Adipose tissue (tissue), 3 donors: ENCODE results near the gene BDKRB1. TPM values are rescaled to one million over a fixed set of nuclear protein-coding genes. Genes with fewer than 3 reads are reported as not detected.

ENCODE experiments used
- H3K27ac ChIP-seq: one replicate; pipeline ENCODE4 v1.5.1; 2013; ENCODE audit warnings: low read depth, low read length
- WGBS, 3 donors: extraction: QIAGEN DNeasy Blood & Tissue Kit; methylation state at CpG; one replicate each; pipeline ENCODE4 v1.1.7; 2013; 5-methylcytosine and 5-hydroxymethylcytosine counted together
- polyA plus RNA-seq, 3 donors: library from polyadenylated mRNA; stranded (reverse); fragments of 200-250 nt; gene quantifications; one replicate each; pipeline ENCODE4 v1.2.3, GENCODE V29; 2013
- donor health status: healthy with polysubstance abuse.
- donor health status: Bipolar disorder and iron deficiency.
- donor health status: healthy.

BDKRB1 gene
- polyA plus RNA-seq, 3 donors = 1.2 to 18.1 (median 4.4) TPM

DNA sequence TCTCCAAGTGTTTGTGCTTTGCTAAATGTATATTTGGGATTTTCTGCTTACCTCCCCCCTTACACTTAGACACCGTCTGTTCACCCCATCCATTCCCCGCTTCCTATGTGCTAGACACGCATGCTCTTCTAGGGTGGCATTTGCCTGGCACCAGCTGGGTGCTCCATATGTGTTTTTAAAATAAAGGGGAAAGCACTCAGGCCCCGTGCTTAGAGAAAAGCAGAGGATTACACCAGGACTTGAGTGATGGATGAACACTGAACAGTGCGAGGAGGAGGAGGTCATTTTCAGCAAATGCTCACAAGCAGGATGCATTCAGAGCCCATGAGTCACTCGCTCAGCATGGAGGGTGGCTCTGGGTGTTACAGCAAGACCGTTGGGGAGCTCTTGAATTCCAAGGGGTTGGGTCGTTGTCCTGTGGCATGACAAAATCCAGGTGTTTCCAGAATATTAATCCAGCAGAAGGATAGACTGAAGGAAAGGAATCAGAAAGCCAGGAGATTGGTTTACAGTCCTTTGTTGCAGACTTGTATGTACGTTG, 2.9 kb upstream of the BDKRB1 start:
- H3K27ac ChIP-seq = no peak overlapping the region
- WGBS, 3 donors = 63 to 81% (median 72%) methylated on average over 9 of the region's 9 CpGs

DNA sequence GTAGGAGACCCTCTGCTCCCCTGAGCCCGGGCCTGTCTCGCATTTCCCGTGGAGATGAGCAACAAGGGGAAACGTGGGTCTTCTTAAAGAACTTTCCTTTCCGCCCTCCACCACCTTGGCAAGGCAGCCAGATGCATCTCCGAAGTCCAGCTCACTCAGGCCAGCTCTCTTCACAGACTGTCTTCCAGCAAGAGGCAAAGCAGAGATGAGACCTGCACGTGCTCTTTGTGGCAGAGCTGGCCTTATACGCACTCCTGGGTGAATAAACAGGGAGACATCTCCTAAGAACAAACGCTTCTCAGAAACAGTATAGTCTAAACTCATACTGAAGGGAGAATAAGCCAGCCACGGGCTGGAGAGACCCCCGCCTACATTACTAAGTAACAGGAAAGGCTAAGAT, 1.3 kb upstream of the BDKRB1 start:
- H3K27ac ChIP-seq = no peak overlapping the region
- WGBS, 3 donors = 80 to 84% (median 82%) methylated on average over 11 of the region's 11 CpGs

DNA sequence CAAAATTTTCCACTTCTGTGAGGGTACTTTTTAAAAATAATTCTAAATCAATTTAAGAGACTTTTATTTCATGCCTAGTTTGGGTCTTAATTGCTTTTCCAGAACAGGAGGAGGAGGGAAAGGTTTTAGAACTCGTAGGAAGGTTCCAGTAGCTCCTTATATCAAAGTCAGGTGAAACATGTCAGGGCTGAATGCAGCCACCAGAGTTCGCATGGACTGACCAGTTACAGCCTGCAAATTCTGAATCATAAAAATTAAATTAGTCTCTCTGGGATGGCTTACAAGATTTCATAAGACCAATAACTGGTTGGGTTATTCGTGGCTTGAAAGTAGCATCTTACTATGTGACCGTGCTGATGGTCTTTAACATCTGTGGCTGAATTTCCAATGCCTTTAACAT, 397 bp downstream of the BDKRB1 start:
- no peak overlapping the region for H3K27ac ChIP-seq
- 41 to 76% (median 49%) methylated on average over 4 of the region's 4 CpGs for WGBS, 3 donors

DNA sequence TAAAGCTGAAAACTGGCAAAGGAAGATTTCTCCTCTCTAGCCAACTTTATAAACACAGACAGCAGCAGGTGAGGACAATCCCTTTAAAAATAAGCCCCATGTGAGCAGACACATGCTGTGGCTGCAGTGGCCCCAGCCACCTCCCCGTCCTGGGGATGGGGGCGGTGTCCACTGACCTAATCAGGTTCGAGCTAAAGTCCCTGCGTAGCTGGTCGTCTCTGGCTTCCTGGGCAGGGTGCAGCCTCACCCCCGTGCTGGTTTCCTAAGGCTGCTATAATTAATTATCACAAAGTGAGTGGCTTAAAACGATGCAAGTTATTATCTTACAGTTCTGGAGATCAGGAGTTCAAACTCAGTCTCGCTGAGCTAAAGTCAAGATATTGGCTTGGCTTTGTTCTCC, 1.0 kb downstream of the BDKRB1 start:
- H3K27ac ChIP-seq = no peak overlapping the region
- WGBS, 3 donors = 59 to 79% (median 63%) methylated on average over 8 of the region's 8 CpGs

DNA sequence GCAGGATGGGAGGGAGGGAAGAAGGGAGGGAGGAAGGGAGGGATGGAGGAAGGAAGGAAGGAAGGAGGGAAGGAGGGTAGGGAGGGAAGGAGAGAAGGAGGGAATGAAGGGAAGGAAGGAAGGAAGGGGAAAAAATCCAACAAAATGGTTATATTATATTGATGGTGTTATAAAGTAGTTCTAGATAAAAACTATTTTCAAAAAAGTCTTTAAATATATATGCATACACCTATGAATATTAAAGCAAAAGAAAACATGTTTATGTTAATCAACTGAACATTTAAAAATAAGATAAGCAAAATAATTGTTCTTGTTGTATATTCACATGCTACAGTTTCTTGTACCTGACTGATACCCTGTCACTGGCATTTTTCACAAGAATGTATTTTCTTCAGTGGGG, 1.9 kb downstream of the BDKRB1 start:
- no peak overlapping the region for H3K27ac ChIP-seq

DNA sequence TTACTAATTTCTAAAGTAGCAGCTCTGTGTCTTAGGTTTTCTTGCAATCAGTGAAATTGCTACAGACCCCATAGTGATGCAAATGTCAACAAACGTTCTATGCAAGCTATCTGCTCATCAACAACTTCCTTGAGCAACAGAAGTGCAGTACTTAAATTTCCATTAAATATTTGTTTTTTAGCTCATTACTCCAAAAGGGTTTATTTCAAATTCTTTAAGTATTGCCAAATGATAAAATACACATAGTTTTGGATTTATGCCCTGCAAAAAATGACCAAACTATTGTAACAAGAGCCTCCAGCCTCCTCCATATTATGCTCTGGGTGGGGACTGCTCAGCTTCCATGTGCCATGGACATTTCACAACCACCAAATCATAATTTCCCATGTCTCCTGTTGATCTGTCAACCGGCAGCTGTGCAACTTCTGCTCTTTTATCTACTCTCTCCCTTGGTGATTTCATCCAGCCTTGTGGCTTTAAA, 4.4 kb downstream of the BDKRB1 start:
- no peak overlapping the region for H3K27ac ChIP-seq
- WGBS, 3 donors = 27 to 39% (median 33%) methylated on average over 2 of the region's 2 CpGs

DNA sequence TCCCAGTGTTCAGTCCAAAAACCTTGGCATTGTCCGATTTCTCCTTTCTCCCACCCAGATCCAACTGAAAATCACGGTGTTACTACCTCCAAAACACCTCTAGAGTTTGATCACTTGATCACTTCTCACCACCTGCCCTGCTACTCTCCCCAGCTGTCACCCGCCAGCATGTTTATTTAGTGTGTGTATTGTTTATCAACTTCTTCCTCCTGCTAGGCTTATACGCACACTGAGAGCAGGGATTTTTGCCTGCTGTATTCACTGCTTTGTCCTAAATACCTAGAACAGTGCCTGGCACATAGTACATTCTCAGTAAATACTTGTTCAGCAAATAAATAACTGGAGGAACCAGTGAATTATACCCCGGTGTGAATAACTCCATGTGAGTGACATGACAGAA, 5.0 kb downstream of the BDKRB1 start:
- H3K27ac ChIP-seq = no peak overlapping the region
- 40 to 86% (median 85%) methylated on average over 5 of the region's 5 CpGs for WGBS, 3 donors

DNA sequence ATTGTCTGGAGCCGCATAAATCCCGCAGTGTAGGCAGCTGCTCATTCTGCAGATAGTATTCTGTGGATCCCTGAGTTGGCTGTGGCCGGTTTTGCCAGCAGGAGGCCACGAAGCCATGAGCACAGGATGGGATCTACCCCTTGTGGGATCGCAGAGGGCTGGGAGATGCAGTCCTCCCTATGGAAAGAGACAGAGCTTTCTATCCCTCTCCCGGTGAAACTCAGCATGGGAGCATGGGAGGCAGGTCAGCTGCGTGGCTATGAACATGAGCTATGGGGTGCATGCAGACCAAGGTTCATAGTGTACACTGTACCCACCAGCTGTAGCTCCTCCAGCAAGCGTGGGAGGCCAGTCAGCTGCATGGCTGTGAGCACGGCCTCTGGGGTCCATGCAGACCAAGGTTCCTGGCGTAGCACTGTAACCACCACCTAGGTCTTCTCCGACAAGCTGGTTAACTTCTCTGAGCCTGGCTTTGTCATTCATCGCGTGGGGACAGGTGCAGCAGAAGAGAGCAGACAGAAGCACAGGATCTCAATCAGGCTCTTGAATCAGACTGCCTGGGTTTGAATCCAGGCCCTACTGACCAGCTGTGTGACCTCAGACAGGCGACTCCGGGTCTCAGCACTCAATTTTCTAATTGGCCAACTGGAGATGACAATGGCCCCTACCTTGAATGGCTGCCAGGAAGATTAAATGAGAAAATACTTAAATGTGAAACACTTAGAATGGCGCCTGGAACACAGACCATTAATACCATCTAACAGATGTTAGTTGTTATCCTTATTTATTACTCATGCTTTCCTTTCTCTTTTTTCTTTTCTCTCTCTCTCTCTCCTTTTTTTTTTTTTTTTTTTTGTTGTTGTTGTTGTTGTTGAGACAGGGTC, 6.0 kb downstream of the BDKRB1 start:
- 49 to 90% (median 84%) methylated on average over 16 of the region's 16 CpGs for WGBS, 3 donors
- no peak overlapping the region for H3K27ac ChIP-seq

DNA sequence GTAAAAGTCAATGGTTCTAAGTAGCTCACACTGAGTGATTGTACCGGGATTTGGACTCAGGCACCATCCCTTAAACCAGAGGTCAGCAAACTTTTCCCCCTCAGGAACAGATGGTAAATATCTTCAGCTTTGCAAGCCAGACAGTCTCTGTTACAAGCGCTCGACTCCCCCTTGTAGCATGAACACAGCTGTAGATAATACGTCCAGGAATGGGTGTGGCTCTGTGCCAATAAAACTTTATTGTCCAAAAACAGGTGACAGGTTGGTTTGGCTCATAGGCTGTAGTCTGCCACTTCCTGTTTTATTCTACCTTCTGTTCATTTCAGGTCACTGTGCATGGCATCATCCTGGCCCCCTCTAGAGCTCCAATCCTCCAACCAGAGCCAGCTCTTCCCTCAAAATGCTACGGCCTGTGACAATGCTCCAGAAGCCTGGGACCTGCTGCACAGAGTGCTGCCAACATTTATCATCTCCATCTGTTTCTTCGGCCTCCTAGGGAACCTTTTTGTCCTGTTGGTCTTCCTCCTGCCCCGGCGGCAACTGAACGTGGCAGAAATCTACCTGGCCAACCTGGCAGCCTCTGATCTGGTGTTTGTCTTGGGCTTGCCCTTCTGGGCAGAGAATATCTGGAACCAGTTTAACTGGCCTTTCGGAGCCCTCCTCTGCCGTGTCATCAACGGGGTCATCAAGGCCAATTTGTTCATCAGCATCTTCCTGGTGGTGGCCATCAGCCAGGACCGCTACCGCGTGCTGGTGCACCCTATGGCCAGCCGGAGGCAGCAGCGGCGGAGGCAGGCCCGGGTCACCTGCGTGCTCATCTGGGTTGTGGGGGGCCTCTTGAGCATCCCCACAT, 7.6 kb downstream of the BDKRB1 start:
- 81 to 84% (median 82%) methylated on average over 20 of the region's 20 CpGs for WGBS, 3 donors
- H3K27ac ChIP-seq = no peak overlapping the region

DNA sequence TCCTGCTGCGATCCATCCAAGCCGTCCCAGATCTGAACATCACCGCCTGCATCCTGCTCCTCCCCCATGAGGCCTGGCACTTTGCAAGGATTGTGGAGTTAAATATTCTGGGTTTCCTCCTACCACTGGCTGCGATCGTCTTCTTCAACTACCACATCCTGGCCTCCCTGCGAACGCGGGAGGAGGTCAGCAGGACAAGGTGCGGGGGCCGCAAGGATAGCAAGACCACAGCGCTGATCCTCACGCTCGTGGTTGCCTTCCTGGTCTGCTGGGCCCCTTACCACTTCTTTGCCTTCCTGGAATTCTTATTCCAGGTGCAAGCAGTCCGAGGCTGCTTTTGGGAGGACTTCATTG, 8.2 kb downstream of the BDKRB1 start:
- WGBS, 3 donors = 91 to 95% (median 91%) methylated on average over 14 of the region's 14 CpGs
- H3K27ac ChIP-seq = no peak overlapping the region

DNA sequence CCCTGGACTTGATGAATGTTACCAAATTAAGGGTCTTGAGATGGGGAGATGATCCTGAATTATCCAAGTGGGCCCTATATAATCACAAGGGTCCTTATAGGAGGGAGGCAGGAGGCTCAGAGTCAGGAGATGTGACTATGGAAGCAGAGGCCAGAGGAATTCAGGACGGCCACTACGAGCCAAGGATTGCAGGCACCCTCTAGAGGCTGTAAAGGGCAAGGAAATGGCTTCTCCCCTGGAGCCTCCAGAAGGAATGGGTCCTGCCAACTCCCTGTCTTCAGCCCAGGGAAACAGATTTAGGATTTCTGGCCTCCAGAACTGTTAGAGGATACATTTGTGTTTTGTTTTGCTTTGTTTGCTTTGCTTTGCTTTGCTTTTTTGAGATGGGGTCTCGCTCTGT, 8.8 kb downstream of the BDKRB1 start:
- H3K27ac ChIP-seq = no peak overlapping the region
- 70 to 72% (median 72%) methylated on average over 3 of the region's 3 CpGs for WGBS, 3 donors

DNA sequence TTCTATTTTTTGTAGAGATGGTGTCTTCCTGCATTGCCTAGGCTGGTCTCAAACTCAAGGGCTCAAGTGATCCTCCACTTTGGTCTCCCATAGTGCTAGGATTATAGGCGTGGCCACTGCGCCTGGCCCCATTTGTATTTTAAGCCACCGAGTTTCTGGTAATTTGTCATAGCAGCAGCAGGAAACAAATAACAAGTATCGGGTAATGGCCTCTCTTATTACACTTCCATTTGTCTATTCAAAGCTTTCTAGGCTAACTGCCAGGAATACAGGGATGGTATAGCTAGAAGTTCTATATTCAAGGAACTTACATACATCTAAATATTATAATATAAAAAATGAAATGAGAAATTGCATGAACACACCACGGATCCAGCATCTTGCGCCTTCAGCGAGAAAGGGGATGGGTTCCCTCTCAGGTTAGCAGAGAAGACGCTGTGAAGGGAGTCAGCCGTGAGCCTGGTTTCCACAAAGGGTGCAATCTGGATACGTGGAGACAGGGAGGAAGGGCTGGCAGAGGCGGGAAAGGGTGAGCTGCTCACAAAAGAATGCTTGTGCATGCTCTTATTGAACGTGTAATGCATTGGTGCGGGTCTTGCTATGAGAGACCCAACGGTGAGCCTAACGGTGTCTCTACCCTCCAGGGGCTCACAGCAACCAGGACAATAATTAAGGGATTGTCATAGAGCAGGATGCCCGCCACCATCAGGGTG, 9.5 kb downstream of the BDKRB1 start:
- H3K27ac ChIP-seq = no peak overlapping the region
- WGBS, 3 donors = 53 to 76% (median 74%) methylated on average over 16 of the region's 16 CpGs

DNA sequence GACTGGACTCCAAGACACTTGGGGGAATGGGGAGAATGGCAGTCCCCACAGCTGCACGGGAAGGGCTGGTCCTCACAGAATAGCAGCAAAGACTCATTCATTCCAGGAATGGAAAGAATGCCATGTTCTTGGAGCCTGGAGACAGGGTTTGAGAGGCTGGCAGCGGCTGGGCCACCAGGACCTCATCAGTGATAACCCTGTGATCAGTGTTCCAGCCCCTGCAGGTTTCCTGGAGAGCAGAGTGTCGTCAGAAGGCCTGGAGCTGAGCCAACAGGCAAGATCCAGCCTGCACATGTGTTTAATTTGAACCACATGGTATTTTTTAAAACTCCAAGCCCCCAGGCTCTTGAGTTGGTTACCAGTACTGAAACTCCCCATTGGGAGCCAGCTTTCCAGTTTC, 11.3 kb downstream of the BDKRB1 start:
- H3K27ac ChIP-seq = no peak overlapping the region
- 20 to 30% (median 25%) methylated on average over 3 of the region's 3 CpGs for WGBS, 3 donors

DNA sequence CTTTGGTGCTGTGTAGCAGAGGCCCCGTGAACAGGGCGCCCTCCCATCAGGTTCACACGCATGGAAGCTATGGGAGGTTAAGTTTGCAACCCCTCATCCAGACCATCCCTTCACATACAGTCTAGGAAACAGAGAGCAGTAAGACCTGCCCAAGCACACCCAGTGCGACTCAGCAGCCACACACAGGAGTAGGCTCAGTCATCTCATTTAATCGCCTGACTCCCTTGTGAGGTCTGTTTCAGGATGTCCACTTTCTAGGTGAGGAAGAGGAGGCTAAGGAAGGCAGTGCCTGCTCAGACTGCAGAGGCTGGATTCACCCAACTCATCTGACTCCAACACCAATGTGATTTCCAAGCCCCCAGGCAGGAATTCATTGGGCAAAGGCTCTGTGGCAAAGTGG, 11.9 kb downstream of the BDKRB1 start:
- WGBS, 3 donors = 52 to 89% (median 89%) methylated on average over 5 of the region's 5 CpGs
- no peak overlapping the region for H3K27ac ChIP-seq

DNA sequence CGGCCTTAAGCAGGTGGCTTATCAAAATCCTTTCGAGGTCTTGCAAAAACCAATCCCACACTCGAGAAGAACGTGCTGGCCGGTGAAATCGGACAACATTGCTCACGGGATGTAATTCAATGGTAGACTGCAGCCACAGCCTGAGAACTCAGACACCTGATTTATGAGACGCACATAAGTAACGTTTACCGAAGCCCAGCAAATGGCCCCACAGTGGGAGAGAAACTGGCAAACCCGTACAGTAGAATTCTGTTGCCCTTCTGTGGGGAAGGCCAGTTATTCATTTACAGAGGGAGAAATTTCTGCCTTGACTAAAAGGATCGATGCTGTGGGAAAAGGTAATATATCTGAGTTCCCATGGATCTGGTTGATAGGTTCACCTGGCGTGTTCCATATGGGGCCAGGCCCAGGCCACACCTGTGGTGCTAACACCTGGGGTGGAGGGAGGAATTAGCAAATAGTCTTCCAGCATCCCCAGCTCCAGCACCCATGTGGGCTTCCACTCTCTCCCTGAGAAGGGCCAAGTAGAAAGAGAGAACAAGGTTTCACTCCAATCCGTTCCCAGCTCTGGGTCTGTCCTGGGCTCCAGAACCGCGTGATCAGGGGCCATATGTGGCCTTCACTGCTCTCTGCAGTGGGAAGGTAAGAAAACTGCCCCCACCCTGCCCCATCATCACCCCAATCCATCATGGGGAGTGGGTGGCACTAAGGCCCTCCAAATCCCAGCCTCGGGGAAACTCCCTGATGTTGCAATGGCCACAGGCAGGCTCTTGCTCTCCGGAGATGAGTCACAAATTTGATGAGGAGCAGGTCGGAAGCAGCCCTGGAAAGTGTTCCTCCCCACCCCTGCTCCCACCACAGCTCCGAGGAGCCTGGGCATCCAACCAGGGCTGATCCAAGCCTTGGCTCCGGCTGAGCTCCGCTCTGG, 12.7 kb downstream of the BDKRB1 start:
- no peak overlapping the region for H3K27ac ChIP-seq
- WGBS, 3 donors = 36 to 74% (median 73%) methylated on average over 22 of the region's 22 CpGs

DNA sequence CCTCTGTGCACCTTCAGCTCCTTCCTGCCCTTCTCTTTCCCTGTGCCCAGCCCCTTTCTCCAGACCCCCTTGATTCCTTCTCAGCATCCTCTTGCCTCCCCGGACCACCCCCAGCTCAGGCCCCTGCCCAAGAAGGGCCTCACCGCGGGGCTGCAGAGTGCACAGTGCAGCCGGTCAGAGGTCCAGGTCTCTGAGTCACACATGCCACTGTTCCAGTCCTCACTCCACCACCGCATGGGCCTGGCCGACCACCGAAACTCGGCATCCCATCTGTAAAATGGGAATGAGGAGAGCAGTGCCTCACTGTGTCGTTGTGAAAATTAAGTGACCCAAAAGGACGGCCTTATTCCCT, 13.3 kb downstream of the BDKRB1 start:
- no peak overlapping the region for H3K27ac ChIP-seq

DNA sequence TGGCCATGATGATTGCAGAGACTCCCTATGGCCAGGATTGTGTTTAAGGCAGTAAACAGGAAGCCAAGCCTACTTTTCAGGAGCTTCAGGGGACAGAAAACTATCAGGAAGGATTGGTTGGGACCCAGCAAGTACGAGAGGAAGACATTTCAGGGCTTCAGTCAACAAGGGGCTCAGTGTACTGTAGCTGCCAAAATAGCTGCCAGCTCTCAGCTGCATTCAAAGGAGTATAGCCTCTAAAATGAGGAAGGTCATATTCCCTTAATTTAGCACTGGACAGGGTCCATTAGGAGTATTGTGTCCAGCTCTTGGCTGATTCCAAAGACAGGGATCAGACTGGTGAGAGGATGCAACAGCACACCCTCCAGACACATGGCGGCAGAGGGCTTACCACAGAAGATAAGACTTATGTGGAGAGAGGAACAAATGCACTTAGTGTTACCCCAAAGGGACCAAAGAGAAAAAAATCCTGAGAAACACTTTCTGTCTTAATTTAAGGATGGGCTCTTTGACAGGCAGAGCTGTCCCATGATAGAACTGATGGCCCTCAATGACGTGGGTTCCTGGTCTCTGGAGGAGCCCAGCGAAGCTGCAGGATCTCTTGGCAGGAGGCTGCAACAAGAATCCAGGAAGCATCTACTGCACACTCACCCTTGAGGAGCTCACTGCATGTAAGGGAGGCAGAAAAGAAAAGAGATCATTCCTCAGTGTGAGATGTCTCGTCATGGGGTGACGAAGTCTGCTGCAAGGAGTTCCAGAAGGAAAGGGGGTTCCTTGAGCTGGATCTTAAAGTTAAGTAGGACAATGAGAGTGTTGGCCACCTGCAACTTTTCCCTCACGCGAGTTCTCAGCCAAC, 14.8 kb downstream of the BDKRB1 start:
- WGBS, 3 donors = 74 to 79% (median 75%) methylated on average over 8 of the region's 8 CpGs
- no peak overlapping the region for H3K27ac ChIP-seq

More for the DNA sequence above, 13.3 kb downstream of the BDKRB1 start:
- 71 to 89% (median 72%) methylated on average over 10 of the region's 10 CpGs for WGBS, 3 donors
